DOHH2 (cell line): ENCODE data around the gene METTL15.

Experiments
- CTCF ChIP-seq: fragments of 200-600 bp; sonication (generic); IDR thresholded peaks from one replicate; pipeline ENCODE4 v1.5.1; 2014; ENCODE audit warnings: antibody characterized with exemption, mild to moderate bottlenecking, low read depth, low read length; ENCODE audit not compliant: poor library complexity, severe bottlenecking
- EZH2phosphoT487 ChIP-seq: fragments of 200-600 bp; sonication (generic); IDR thresholded peaks from 2 replicates; pipeline ENCODE4 v1.6.1; 2017; ENCODE audit warnings: borderline replicate concordance, mild to moderate bottlenecking, antibody characterized with exemption, low read length, moderate library complexity, mixed read lengths

- TF ChIP-seq EZH2phosphoT487 (no peak), CTCF (no peak)
Observed at GRCh38 chr11:28107191-28107749, 918 bp upstream of the METTL15 start.
